Measurements from ENCODE around the gene EAF1. TPM values are rescaled to one million over a fixed set of nuclear protein-coding genes. Genes with fewer than 3 reads are reported as not detected.

The EAF1 gene
- total and polyA plus RNA-seq, 2 experiments from 2014 or later, result 9.4 to 45.4 TPM

DNA sequence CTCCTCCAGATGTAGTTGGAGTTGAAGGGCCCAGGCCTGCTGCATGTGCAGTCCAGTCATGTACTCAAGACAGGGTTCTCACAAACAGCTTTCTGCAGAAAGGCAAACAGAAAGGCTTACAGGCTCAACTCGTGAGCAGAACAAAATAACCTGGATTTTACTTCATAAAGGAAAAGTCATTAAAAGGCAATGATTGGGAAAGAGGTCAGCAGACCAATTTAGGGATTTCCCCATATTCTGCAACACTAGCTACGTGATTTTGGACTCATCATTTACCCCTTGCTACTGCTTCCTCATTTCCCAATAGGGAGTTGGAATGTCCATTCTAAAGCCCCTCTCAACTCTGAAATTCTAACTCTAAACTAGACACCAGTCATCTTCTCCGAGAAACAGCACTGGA is 18.2 kb upstream of the EAF1 start (continued):
- TF ChIP-seq, protein P1, sequence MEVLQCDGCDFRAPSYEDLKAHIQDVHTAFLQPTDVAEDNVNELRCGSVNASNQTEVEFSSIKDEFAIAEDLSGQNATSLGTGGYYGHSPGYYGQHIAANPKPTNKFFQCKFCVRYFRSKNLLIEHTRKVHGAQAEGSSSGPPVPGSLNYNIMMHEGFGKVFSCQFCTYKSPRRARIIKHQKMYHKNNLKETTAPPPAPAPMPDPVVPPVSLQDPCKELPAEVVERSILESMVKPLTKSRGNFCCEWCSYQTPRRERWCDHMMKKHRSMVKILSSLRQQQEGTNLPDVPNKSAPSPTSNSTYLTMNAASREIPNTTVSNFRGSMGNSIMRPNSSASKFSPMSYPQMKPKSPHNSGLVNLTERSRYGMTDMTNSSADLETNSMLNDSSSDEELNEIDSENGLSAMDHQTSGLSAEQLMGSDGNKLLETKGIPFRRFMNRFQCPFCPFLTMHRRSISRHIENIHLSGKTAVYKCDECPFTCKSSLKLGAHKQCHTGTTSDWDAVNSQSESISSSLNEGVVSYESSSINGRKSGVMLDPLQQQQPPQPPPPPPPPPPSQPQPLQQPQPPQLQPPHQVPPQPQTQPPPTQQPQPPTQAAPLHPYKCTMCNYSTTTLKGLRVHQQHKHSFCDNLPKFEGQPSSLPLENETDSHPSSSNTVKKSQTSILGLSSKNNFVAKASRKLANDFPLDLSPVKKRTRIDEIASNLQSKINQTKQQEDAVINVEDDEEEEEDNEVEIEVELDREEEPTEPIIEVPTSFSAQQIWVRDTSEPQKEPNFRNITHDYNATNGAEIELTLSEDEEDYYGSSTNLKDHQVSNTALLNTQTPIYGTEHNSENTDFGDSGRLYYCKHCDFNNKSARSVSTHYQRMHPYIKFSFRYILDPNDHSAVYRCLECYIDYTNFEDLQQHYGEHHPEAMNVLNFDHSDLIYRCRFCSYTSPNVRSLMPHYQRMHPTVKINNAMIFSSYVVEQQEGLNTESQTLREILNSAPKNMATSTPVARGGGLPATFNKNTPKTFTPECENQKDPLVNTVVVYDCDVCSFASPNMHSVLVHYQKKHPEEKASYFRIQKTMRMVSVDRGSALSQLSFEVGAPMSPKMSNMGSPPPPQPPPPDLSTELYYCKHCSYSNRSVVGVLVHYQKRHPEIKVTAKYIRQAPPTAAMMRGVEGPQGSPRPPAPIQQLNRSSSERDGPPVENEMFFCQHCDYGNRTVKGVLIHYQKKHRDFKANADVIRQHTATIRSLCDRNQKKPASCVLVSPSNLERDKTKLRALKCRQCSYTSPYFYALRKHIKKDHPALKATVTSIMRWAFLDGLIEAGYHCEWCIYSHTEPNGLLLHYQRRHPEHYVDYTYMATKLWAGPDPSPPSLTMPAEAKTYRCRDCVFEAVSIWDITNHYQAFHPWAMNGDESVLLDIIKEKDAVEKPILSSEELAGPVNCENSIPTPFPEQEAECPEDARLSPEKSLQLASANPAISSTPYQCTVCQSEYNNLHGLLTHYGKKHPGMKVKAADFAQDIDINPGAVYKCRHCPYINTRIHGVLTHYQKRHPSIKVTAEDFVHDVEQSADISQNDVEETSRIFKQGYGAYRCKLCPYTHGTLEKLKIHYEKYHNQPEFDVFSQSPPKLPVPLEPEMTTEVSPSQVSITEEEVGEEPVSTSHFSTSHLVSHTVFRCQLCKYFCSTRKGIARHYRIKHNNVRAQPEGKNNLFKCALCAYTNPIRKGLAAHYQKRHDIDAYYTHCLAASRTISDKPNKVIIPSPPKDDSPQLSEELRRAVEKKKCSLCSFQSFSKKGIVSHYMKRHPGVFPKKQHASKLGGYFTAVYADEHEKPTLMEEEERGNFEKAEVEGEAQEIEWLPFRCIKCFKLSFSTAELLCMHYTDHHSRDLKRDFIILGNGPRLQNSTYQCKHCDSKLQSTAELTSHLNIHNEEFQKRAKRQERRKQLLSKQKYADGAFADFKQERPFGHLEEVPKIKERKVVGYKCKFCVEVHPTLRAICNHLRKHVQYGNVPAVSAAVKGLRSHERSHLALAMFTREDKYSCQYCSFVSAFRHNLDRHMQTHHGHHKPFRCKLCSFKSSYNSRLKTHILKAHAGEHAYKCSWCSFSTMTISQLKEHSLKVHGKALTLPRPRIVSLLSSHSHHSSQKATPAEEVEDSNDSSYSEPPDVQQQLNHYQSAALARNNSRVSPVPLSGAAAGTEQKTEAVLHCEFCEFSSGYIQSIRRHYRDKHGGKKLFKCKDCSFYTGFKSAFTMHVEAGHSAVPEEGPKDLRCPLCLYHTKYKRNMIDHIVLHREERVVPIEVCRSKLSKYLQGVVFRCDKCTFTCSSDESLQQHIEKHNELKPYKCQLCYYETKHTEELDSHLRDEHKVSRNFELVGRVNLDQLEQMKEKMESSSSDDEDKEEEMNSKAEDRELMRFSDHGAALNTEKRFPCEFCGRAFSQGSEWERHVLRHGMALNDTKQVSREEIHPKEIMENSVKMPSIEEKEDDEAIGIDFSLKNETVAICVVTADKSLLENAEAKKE (CRISPR knock-in tag; IDR thresholded peaks at IDR 0.05), result no peak
- TF ChIP-seq ZNF114 (CRISPR knock-in tag; IDR thresholded peaks at IDR 0.05) (no peak), EZH2 (IDR thresholded peaks at IDR 0.05; ENCODE audit: low read depth, unreplicated experiment) (no peak), POLR2AphosphoS5 (IDR thresholded peaks at IDR 0.05; ENCODE audit: low read depth) (no peak), CREB1 (CRISPR knock-in tag; IDR thresholded peaks at IDR 0.05; ENCODE audit: low read depth) (no peak), ZNF331 (CRISPR knock-in tag; IDR thresholded peaks at IDR 0.05; ENCODE audit: low read depth) (no peak), NANOG (IDR thresholded peaks at IDR 0.05; ENCODE audit: borderline replicate concordance) (no peak)
- TF ChIP-seq, protein P2, sequence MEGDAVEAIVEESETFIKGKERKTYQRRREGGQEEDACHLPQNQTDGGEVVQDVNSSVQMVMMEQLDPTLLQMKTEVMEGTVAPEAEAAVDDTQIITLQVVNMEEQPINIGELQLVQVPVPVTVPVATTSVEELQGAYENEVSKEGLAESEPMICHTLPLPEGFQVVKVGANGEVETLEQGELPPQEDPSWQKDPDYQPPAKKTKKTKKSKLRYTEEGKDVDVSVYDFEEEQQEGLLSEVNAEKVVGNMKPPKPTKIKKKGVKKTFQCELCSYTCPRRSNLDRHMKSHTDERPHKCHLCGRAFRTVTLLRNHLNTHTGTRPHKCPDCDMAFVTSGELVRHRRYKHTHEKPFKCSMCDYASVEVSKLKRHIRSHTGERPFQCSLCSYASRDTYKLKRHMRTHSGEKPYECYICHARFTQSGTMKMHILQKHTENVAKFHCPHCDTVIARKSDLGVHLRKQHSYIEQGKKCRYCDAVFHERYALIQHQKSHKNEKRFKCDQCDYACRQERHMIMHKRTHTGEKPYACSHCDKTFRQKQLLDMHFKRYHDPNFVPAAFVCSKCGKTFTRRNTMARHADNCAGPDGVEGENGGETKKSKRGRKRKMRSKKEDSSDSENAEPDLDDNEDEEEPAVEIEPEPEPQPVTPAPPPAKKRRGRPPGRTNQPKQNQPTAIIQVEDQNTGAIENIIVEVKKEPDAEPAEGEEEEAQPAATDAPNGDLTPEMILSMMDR (conservative IDR thresholded peaks at IDR 0.05; ENCODE audit: low read depth in 2 of 2), result no peak

DNA sequence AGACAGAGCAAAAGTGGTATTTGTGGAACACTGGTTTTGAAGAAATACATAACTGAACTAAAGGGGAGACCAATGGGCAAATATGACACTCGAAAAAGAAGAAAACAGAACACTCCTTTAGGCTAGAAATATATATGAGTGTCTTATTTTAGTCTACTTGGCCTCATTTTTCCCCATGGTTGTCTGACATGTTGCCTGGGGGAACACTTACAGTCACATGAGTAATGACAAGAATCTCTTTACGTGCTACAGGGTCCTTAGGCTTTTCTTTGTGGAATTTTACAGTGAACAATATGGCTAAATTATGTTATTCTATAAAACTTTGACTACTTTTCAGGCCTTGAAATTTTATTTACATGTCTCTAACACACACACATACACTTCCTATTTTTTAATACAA is 17.6 kb upstream of the EAF1 start:
- no peak for DNase-seq (ENCODE audit: low spot score)
- no peaks in the 10 kb centered on the region for H3K9me3 Mint-ChIP-seq
- no peaks in the 10 kb centered on the region for H3F3A ChIP-seq (replicated peaks; ENCODE audit: low read depth)
- H3K4me1 ChIP-seq (ENCODE audit: insufficient read depth), result no peaks in the 10 kb centered on the region
- H3K79me2 ChIP-seq (replicated peaks; ENCODE audit: insufficient read depth), result no peaks in the 10 kb centered on the region
- no peaks in the 10 kb centered on the region for H3K27me3 Mint-ChIP-seq (ENCODE audit: insufficient read depth, low read depth, poor library complexity)
- H2AFZ ChIP-seq, result no peak overlapping the region
- no peaks in the 10 kb centered on the region for H3K27me3 ChIP-seq (ENCODE audit: insufficient read depth)
- H3K4me3 Mint-ChIP-seq, result no peak overlapping the region
- no peak overlapping the region for H3K27ac Mint-ChIP-seq
- H4K20me1 ChIP-seq (replicated peaks; ENCODE audit: insufficient read depth), result no peaks in the 10 kb centered on the region
- H3K4me3 ChIP-seq, result no peak overlapping the region
- H3K9me2 ChIP-seq (ENCODE audit: insufficient read depth), result no peaks in the 10 kb centered on the region
- no peak for ATAC-seq
- H3K27ac ChIP-seq (ENCODE audit: low read depth), result no peak overlapping the region
- H3K36me3 ChIP-seq (ENCODE audit: insufficient read depth), result peaks cover 17% of the 10 kb centered on the region
- no peaks in the 10 kb centered on the region for H3K4me1 Mint-ChIP-seq
- no peak overlapping the region for H3K4me2 ChIP-seq
- H3K36me3 Mint-ChIP-seq (ENCODE audit: low read depth), result peaks cover 34% of the 10 kb centered on the region
- no peak for TF ChIP-seq EZH2 (IDR thresholded peaks at IDR 0.05; ENCODE audit: low read depth, unreplicated experiment)
- TF ChIP-seq, protein P1 (CRISPR knock-in tag; IDR thresholded peaks at IDR 0.05), result no peak
